ENCODE measurements around the gene XRRA1.

GRCh38 chr11:74970852-74971395 lies 22.0 kb upstream of the XRRA1 start:
- TF ChIP-seq PATZ1 (CRISPR knock-in tag; IDR thresholded peaks at IDR 0.05; ENCODE audit: borderline replicate concordance) (no peak), PPARA (CRISPR knock-in tag; IDR thresholded peaks at IDR 0.05; ENCODE audit: borderline replicate concordance) (no peak), OSR1 (CRISPR knock-in tag; IDR thresholded peaks at IDR 0.05) (no peak), CSDC2 (CRISPR knock-in tag; IDR thresholded peaks at IDR 0.05) (no peak), ZFP30 (CRISPR knock-in tag; IDR thresholded peaks at IDR 0.05) (no peak), ARNTL (CRISPR knock-in tag; IDR thresholded peaks at IDR 0.05; ENCODE audit: borderline replicate concordance, low read depth) (no peak), ZNF565 (CRISPR knock-in tag; conservative IDR thresholded peaks at IDR 0.05; ENCODE audit: low read depth) (no peak), POU6F1 (CRISPR knock-in tag; IDR thresholded peaks at IDR 0.05; ENCODE audit: borderline replicate concordance, low read depth) (no peak), ZFP3 (CRISPR knock-in tag; IDR thresholded peaks at IDR 0.05) (no peak), SNAI2 (CRISPR knock-in tag; IDR thresholded peaks at IDR 0.05) (no peak), TOX (CRISPR knock-in tag; IDR thresholded peaks at IDR 0.05; ENCODE audit: borderline replicate concordance) (no peak), CREB5 (CRISPR knock-in tag; IDR thresholded peaks at IDR 0.05; ENCODE audit: low read depth) (no peak), ZC3H10 (CRISPR knock-in tag; IDR thresholded peaks at IDR 0.05) (no peak)

Data from SK-N-SH treated with all-trans-retinoic acid at 6 μM for 48 hours (cell line).